ENCODE results near the gene FBXL17. TPM values are rescaled to one million over a fixed set of nuclear protein-coding genes. Genes with fewer than 3 reads are reported as not detected.

The FBXL17 gene
- total RNA-seq, 1 experiment from 2014 or later, result 5.3 TPM

- H2AFZ ChIP-seq (ENCODE audit: low read length), result no peak overlapping the region
- no peaks in the 10 kb centered on the region for H3K4me1 ChIP-seq (ENCODE audit: insufficient read depth, low read length)
- H4K8ac ChIP-seq (replicated peaks; ENCODE audit: insufficient read length, low read depth, low read length), result no peak overlapping the region
- H4K91ac ChIP-seq (ENCODE audit: insufficient read length, low read depth, low read length), result no peak overlapping the region
- H2AK5ac ChIP-seq (ENCODE audit: insufficient read length, low read length), result no peak overlapping the region
- Mint-ChIP-seq H3K27me3 (ENCODE audit: low read depth) (no peaks in the 10 kb centered on the region), H3K4me1 (peaks cover 2 to 7% of the 10 kb centered on the region in 2 experiments; a peak in 3 of 4 replicates), H3K27ac (no peak overlapping the region), H3K4me3 (no peak overlapping the region), H3K36me3 (ENCODE audit: insufficient read depth in 1 of 3, low read depth in 3 of 3) (no peaks in the 10 kb centered on the region), H3K9me3 (no peaks in the 10 kb centered on the region)
- no peaks in the 10 kb centered on the region for H4K20me1 ChIP-seq (ENCODE audit: control insufficient read depth, insufficient read depth, insufficient read length)
- no peaks in the 10 kb centered on the region for H3K9me3 ChIP-seq (ENCODE audit: control insufficient read depth, low read depth, low read length)
- DNase-seq, result no peak
- no peak overlapping the region for H2BK20ac ChIP-seq (ENCODE audit: low read depth, low read length, poor library complexity, severe bottlenecking)
- no peak overlapping the region for H2BK5ac ChIP-seq (ENCODE audit: insufficient read length, low read length)
- TF ChIP-seq, protein P1, sequence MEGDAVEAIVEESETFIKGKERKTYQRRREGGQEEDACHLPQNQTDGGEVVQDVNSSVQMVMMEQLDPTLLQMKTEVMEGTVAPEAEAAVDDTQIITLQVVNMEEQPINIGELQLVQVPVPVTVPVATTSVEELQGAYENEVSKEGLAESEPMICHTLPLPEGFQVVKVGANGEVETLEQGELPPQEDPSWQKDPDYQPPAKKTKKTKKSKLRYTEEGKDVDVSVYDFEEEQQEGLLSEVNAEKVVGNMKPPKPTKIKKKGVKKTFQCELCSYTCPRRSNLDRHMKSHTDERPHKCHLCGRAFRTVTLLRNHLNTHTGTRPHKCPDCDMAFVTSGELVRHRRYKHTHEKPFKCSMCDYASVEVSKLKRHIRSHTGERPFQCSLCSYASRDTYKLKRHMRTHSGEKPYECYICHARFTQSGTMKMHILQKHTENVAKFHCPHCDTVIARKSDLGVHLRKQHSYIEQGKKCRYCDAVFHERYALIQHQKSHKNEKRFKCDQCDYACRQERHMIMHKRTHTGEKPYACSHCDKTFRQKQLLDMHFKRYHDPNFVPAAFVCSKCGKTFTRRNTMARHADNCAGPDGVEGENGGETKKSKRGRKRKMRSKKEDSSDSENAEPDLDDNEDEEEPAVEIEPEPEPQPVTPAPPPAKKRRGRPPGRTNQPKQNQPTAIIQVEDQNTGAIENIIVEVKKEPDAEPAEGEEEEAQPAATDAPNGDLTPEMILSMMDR (conservative IDR thresholded peaks at IDR 0.05), result no peak
- H3K9ac ChIP-seq (ENCODE audit: extremely low read depth, insufficient read length, low read length), result no peak overlapping the region
- no peak overlapping the region for H2BK120ac ChIP-seq (ENCODE audit: low read depth, low read length, poor library complexity, severe bottlenecking)
- no peak overlapping the region for H3K4ac ChIP-seq (ENCODE audit: low read depth, low read length)
- H2BK12ac ChIP-seq (ENCODE audit: insufficient read length, low read depth, low read length), result no peak overlapping the region
- H4K5ac ChIP-seq (ENCODE audit: insufficient read length, low read depth, low read length), result no peak overlapping the region
- no CpG with 5 or more reads among the region's 2 CpGs for WGBS (ENCODE audit: extremely low coverage, insufficient read length, low lambda C conversion rate)
- no peaks in the 10 kb centered on the region for H3K27me3 ChIP-seq (ENCODE audit: insufficient read depth, low read length)
- no peak overlapping the region for H3K56ac ChIP-seq (ENCODE audit: insufficient read length, low read depth, low read length)
- H3K79me1 ChIP-seq (ENCODE audit: insufficient read depth, low read depth, low read length, poor library complexity, severe bottlenecking), result no peaks in the 10 kb centered on the region
- H3K79me2 ChIP-seq (ENCODE audit: insufficient read depth, low read length), result no peaks in the 10 kb centered on the region
- no peak overlapping the region for H3K23ac ChIP-seq (ENCODE audit: insufficient read length, low read depth, low read length)
- no peaks in the 10 kb centered on the region for H3K23me2 ChIP-seq (ENCODE audit: insufficient read length, low read depth, low read length, poor library complexity, severe bottlenecking)
- no peak overlapping the region for H3K4me2 ChIP-seq (ENCODE audit: insufficient read depth, insufficient read length, low read length)
- no peak overlapping the region for H3T11ph ChIP-seq (ENCODE audit: low read length)
- no peak overlapping the region for H3K14ac ChIP-seq (ENCODE audit: insufficient read depth, low read length)
- H3K18ac ChIP-seq (ENCODE audit: insufficient read length, low read depth, low read length), result no peak overlapping the region
- no peak overlapping the region for H3K27ac ChIP-seq (ENCODE audit: insufficient read length, low read depth, low read length)
- no peak overlapping the region for H2BK15ac ChIP-seq (ENCODE audit: low read depth, low read length)
Observed at GRCh38 chr5:107855171-107855570, 526.7 kb downstream of the FBXL17 start.
